Choroid plexus epithelial cell (primary cell): ENCODE results near the gene UNK.
"Not testable (repeated sequence)": the region's sequence is repeated elsewhere in the genome, so short reads cannot be mapped to it uniquely, and the experiment has no call there.

Experiments used
- DNase-seq: peaks from one replicate; pipeline ENCODE4 v3.0.0-alpha.2; 2010; ENCODE audit warnings: low read depth
- H3K4me3 ChIP-seq: 2 replicates; pipeline ENCODE4 v1.5.1; 2011; ENCODE audit warnings: low read depth, mild to moderate bottlenecking, control low read depth, low read length, moderate library complexity
- CTCF ChIP-seq: conservative IDR thresholded peaks from 2 replicates; pipeline ENCODE4 v1.5.1; 2011; ENCODE audit warnings: low read depth, mild to moderate bottlenecking, control low read depth, inconsistent platforms, low read length, moderate library complexity

UNK gene

GRCh38 chr17:75847614-75848522, 63.3 kb downstream of the UNK start:
- no peak for DNase-seq
- no peak overlapping the region for H3K4me3 ChIP-seq
- no peak for TF ChIP-seq CTCF

GRCh38 chr17:75848523-75849278, 64.1 kb downstream of the UNK start:
- peak; percentile 83 for TF ChIP-seq CTCF
- H3K4me3 ChIP-seq, result no peak overlapping the region
- peak; percentile 66 for DNase-seq

GRCh38 chr17:75849279-75849646, 64.7 kb downstream of the UNK start:
- H3K4me3 ChIP-seq, result no peak overlapping the region
- no peak for TF ChIP-seq CTCF
- no peak for DNase-seq

- TF ChIP-seq CTCF, result no peak
- DNase-seq, result no peak
- H3K4me3 ChIP-seq, result no peak overlapping the region
Measured at GRCh38 chr17:75849724-75850123, 65.1 kb downstream of the UNK start.

- DNase-seq, result peak; percentile 28
- no peak overlapping the region for H3K4me3 ChIP-seq
- TF ChIP-seq CTCF, result no peak
Measured at GRCh38 chr17:75850928-75851692, 66.5 kb downstream of the UNK start.

GRCh38 chr17:75851693-75851991, 67.0 kb downstream of the UNK start:
- DNase-seq, H3K4me3 ChIP-seq: not testable (repeated sequence)

- TF ChIP-seq CTCF, result no peak
- DNase-seq, result peak; percentile 78
Measured at GRCh38 chr17:75853433-75853832, 68.8 kb downstream of the UNK start.

More at GRCh38 chr17:75853433-75853832, 68.8 kb downstream of the UNK start:
- H3K4me3 ChIP-seq, result no peak overlapping the region
